Gastroesophageal sphincter (tissue), 3 donors: ENCODE measurements around the gene BID.

Experiments
- CTCF ChIP-seq, 4 experiments: fragments of 200-600 bp in 2 of 4; fragments of 450-650 bp in 2 of 4; sonication (generic) in 1 of 4; IDR thresholded peaks; one replicate each; pipeline ENCODE4 v1.5.1; 2017 to 2019; ENCODE audit warnings: antibody characterized with exemption in 4 of 4, mild to moderate bottlenecking in 2 of 4, moderate library complexity in 2 of 4
- EP300 ChIP-seq: sonication (generic); formaldehyde crosslinking; IDR thresholded peaks from one replicate; pipeline ENCODE4 v1.6.1; 2017; ENCODE audit warnings: antibody characterized with exemption, mild to moderate bottlenecking
- POLR2AphosphoS5 ChIP-seq: sonication (generic); formaldehyde crosslinking; IDR thresholded peaks from one replicate; pipeline ENCODE4 v1.6.1; 2017; ENCODE audit warnings: antibody characterized with exemption

GRCh38 chr22:17814830-17815229 is 40.6 kb upstream of the BID start:
- TF ChIP-seq CTCF (IDR thresholded peaks at IDR 0.05) = no peak
- TF ChIP-seq POLR2AphosphoS5 = no peak
- no peak for TF ChIP-seq EP300
